ENCODE measurements around the gene CFDP1.

CFDP1 gene

DNA sequence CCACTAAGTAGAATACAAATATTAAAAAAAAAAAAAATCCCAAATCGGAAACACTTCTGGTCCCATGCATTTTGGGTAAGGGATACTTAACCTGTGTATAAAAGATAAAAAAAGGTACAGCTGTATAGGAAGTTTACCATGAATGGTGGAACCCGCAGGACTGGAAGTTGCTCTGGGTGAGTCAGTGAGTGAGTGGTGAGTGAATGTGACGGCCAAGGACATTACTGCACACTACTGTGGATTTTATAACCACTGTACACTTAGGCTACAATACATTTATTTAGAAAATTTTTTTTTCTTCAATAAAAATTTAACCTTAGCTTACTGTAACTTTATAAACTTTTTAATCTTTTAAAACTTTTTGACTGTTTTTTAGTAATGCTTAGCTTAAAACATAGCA lies 110.6 kb downstream of the CFDP1 start:
- no peak for TF ChIP-seq CTCF (IDR thresholded peaks at IDR 0.05; ENCODE audit: low read length, missing control alignments)
- peak; percentile 39 for DNase-seq (ENCODE audit: low read depth)
- H3K4me3 ChIP-seq (replicated peaks; ENCODE audit: low read depth, low read length) = no peak overlapping the region

GRCh38 chr16:75320435-75320834 lies 112.9 kb downstream of the CFDP1 start:
- TF ChIP-seq CTCF (IDR thresholded peaks at IDR 0.05; ENCODE audit: low read length, missing control alignments) = no peak
- DNase-seq (ENCODE audit: low read depth) = no peak
- no peak overlapping the region for H3K4me3 ChIP-seq (replicated peaks; ENCODE audit: low read depth, low read length)

- TF ChIP-seq CTCF (IDR thresholded peaks at IDR 0.05; ENCODE audit: low read length, missing control alignments) = no peak
- H3K4me3 ChIP-seq (replicated peaks; ENCODE audit: low read depth, low read length) = peak overlapping the region; percentile 29
- DNase-seq (ENCODE audit: low read depth) = peak; percentile 90
These were observed 113.5 kb downstream of the CFDP1 start for GRCh38 chr16:75319513-75320411.

GRCh38 chr16:75318737-75319136 lies 114.6 kb downstream of the CFDP1 start:
- no peak overlapping the region for H3K4me3 ChIP-seq (replicated peaks; ENCODE audit: low read depth, low read length)
- no peak for TF ChIP-seq CTCF (IDR thresholded peaks at IDR 0.05; ENCODE audit: low read length, missing control alignments)
- DNase-seq (ENCODE audit: low read depth) = no peak

DNA sequence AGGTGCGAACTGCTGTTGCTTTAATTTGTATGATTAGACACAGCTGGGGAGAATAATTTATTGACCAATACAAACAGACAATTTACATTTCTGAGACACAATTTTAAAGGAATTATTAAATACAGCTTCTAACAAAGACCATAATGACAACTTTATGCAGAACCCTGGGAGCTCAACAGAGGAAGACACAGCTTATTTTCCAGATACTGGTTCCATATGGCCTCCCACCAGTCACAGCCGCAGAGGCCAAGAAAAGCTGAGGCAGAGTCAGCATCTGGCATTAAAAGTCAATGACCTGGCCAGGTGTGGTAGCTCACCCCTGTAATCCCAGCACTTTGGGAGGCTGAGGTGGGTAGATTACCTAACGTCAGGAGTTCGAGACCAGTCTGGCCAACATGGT lies 115.8 kb downstream of the CFDP1 start:
- TF ChIP-seq CTCF (IDR thresholded peaks at IDR 0.05; ENCODE audit: low read length, missing control alignments) = no peak
- H3K4me3 ChIP-seq (replicated peaks; ENCODE audit: low read depth, low read length) = no peak overlapping the region
- DNase-seq (ENCODE audit: low read depth) = no peak

GRCh38 chr16:75317101-75317522 lies 116.2 kb downstream of the CFDP1 start:
- TF ChIP-seq CTCF (IDR thresholded peaks at IDR 0.05; ENCODE audit: low read length, missing control alignments) = no peak
- DNase-seq (ENCODE audit: low read depth) = peak; percentile 91
- H3K4me3 ChIP-seq (replicated peaks; ENCODE audit: low read depth, low read length) = no peak overlapping the region
